NCI-H774 (cell line): Measurements from ENCODE around the gene ADGRD2.

ENCODE experiments used
- DNase-seq: peaks from one replicate; lab custom pipeline; 2025; lab: John Stamatoyannopoulos, UW

ADGRD2 gene

GRCh38 chr9:124511891-124512805 lies 61.9 kb downstream of the ADGRD2 start:
- DNase-seq = no peak

- DNase-seq = no peak
These were observed 62.6 kb downstream of the ADGRD2 start for GRCh38 chr9:124512806-124513204.

GRCh38 chr9:124513376-124513994 lies 63.2 kb downstream of the ADGRD2 start:
- DNase-seq = no peak

- no peak for DNase-seq
These were observed 63.9 kb downstream of the ADGRD2 start for GRCh38 chr9:124514125-124514524.

- DNase-seq = no peak
These were observed 64.6 kb downstream of the ADGRD2 start for GRCh38 chr9:124514874-124515273.

GRCh38 chr9:124517600-124517999 lies 67.3 kb downstream of the ADGRD2 start:
- DNase-seq = no peak

GRCh38 chr9:124518116-124518515 lies 67.9 kb downstream of the ADGRD2 start:
- DNase-seq = no peak

GRCh38 chr9:124520206-124520596 lies 70.0 kb downstream of the ADGRD2 start:
- no peak for DNase-seq

- no peak for DNase-seq
These were observed 70.9 kb downstream of the ADGRD2 start for GRCh38 chr9:124521142-124521541.

GRCh38 chr9:124522121-124523098 lies 72.2 kb downstream of the ADGRD2 start:
- no peak for DNase-seq

GRCh38 chr9:124526174-124526573 lies 75.9 kb downstream of the ADGRD2 start:
- no peak for DNase-seq

GRCh38 chr9:124527781-124528180 lies 77.5 kb downstream of the ADGRD2 start:
- no peak for DNase-seq
